ENCODE results near the gene MAP1LC3B. TPM values are rescaled to one million over a fixed set of nuclear protein-coding genes. Genes with fewer than 3 reads are reported as not detected.

MAP1LC3B gene
- total RNA-seq, 1 donor from 2014 or later = 39.5 TPM

DNA sequence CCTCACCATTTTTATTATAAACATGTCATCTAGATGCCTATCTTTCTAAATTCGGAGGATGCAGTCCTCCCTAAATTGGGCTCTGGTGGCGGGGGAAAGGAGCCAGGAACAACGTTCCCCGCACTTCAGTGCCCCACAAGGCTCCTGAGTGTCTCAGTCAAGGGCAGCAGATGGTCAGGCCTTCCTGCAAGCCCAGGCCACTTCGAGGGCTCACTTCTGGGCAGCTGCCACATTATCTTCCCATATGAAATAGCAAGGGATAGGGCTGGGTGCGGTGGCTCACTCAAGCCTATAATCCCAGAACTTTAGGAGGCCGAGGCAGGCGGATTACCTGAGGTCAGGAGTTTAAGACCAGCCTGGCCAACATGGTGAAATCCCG, 40.8 kb upstream of the MAP1LC3B start:
- no peak overlapping the region for H3K4me3 ChIP-seq (ENCODE audit: low read depth, low read length)
- no peak for DNase-seq (ENCODE audit: low read depth)
- TF ChIP-seq, protein P1, sequence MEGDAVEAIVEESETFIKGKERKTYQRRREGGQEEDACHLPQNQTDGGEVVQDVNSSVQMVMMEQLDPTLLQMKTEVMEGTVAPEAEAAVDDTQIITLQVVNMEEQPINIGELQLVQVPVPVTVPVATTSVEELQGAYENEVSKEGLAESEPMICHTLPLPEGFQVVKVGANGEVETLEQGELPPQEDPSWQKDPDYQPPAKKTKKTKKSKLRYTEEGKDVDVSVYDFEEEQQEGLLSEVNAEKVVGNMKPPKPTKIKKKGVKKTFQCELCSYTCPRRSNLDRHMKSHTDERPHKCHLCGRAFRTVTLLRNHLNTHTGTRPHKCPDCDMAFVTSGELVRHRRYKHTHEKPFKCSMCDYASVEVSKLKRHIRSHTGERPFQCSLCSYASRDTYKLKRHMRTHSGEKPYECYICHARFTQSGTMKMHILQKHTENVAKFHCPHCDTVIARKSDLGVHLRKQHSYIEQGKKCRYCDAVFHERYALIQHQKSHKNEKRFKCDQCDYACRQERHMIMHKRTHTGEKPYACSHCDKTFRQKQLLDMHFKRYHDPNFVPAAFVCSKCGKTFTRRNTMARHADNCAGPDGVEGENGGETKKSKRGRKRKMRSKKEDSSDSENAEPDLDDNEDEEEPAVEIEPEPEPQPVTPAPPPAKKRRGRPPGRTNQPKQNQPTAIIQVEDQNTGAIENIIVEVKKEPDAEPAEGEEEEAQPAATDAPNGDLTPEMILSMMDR (conservative IDR thresholded peaks at IDR 0.05; ENCODE audit: low read depth, low read length) = no peak

DNA sequence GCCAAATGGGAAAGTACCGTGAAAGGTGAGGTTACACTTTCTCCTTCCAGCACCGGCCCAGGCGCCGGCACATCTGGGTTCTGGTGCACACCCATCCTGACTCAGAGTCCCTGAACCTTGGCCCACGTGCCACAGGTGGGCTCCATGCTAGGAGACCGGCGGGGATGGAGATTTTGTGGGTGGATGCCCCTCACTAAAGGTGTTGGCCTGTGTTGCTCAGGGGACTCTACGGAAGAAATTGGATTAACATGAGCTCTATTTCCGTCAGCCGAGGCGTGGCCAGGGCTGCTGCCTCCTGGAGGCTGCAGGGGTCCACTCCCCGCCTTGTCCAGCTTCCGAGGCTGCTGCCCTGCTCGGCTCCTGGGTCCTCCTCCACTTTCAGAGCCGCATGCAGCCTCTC, 39.3 kb upstream of the MAP1LC3B start:
- DNase-seq (ENCODE audit: low read depth) = no peak
- no peak overlapping the region for H3K4me3 ChIP-seq (ENCODE audit: low read depth, low read length)
- TF ChIP-seq, protein P1 (conservative IDR thresholded peaks at IDR 0.05; ENCODE audit: low read depth, low read length) = no peak

DNA sequence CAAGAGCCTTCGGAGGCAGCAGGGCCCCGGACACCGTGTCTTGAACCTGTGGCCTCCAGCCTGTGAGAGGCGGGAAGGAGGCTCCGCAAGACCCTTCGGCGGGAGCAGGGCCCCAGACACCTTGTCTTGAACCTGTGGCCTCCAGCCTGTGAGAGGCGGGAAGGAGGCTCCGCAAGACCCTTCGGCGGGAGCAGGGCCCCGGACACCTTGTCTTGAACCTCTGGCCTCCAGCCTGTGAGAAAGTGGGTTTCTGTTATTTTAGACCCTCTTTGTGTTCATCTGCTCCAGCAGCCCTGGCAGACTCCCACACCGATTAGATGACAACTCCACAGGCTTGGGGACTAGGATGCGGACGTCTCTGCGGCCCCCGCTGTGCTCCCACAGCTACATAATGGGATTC, 38.5 kb upstream of the MAP1LC3B start:
- TF ChIP-seq, protein P1 (conservative IDR thresholded peaks at IDR 0.05; ENCODE audit: low read depth, low read length) = no peak
- H3K4me3 ChIP-seq (ENCODE audit: low read depth, low read length) = no peak overlapping the region
- DNase-seq (ENCODE audit: low read depth) = no peak

DNA sequence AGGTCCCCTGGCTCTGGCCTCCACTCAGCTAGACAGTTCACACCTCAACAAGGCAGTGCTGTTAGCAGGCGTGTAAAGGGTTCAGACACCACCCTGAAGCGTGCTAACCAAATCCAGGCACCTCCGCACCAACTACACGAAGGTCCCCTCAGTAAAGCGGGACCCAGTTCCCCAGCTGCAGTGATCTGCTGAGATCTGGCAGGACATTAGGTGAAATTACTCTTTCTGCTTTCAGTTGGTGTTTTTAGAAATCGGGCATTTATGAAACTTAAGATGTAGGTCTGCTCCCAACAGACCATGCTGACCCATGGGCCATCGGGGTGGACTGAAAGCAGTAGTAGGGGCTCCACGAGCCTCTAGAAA, 35.7 kb upstream of the MAP1LC3B start:
- no peak overlapping the region for H3K4me3 ChIP-seq (ENCODE audit: low read depth, low read length)
- DNase-seq (ENCODE audit: low read depth) = no peak
- TF ChIP-seq, protein P1 (conservative IDR thresholded peaks at IDR 0.05; ENCODE audit: low read depth, low read length) = no peak

DNA sequence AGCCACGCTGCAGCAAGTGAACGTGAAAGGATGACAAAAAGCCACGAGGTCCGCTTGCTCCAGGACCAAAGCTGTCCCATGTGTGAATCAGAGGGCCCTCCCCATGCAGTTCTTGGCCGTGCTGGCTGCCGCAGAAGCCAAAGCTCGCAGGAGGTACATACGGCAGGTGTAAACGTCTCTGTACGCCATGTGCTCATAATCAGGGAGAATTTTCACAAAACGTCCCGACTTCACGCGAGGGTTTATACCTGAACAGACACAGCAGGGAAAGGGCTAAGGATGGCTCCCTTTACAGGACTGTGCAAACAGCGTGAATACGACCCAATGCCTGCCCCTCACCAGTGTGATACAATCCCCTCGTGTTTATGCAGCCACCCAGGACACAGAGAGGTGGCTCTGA, 33.9 kb upstream of the MAP1LC3B start:
- TF ChIP-seq, protein P1 (conservative IDR thresholded peaks at IDR 0.05; ENCODE audit: low read depth, low read length) = no peak
- no peak overlapping the region for H3K4me3 ChIP-seq (ENCODE audit: low read depth, low read length)
- no peak for DNase-seq (ENCODE audit: low read depth)

DNA sequence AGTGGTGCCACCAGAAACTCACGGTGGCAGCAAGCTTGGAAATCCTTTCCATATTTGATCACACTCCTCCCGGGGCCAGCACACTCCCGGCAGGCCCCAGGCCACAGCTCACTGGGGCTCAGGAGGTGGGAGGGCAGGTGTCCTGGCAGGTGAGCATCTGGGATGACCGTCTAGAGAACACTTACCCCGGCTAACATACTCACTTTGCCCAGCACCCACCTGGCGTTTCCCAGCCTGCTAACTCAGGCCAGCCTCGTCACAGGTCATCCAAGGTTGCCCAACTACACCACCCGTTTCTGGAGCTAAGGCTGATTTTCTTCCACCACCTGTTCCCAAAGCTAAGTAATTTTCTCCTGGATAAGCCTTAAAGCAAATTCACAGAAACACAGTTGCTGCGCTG, 33.4 kb upstream of the MAP1LC3B start:
- no peak for DNase-seq (ENCODE audit: low read depth)
- TF ChIP-seq, protein P1 (conservative IDR thresholded peaks at IDR 0.05; ENCODE audit: low read depth, low read length) = no peak
- H3K4me3 ChIP-seq (ENCODE audit: low read depth, low read length) = no peak overlapping the region

GRCh38 chr16:87359121-87359520, 33.0 kb upstream of the MAP1LC3B start:
- no peak for DNase-seq (ENCODE audit: low read depth)
- TF ChIP-seq, protein P1 (conservative IDR thresholded peaks at IDR 0.05; ENCODE audit: low read depth, low read length) = no peak
- no peak overlapping the region for H3K4me3 ChIP-seq (ENCODE audit: low read depth, low read length)

All from epithelial cell of proximal tubule (primary cell).